Activated CD4-positive, alpha-beta T cell treated with anti-CD3 and anti-CD28 coated beads for 24 hours (primary cell): Measurements from ENCODE around the gene GLCCI1.

Experiments used
- DNase-seq, 2 donors: peaks; one replicate each; pipeline ENCODE4 v3.0.0-alpha.2; 2020; ENCODE audit warnings: low read depth in 2 of 2

The GLCCI1 gene

GRCh38 chr7:7962851-7963250, 5.7 kb upstream of the GLCCI1 start:
- DNase-seq, result no peak

- DNase-seq, result no peak
Measured at GRCh38 chr7:7964250-7964649, 4.3 kb upstream of the GLCCI1 start.

- no peak for DNase-seq
Measured at GRCh38 chr7:7964691-7965090, 3.9 kb upstream of the GLCCI1 start.

DNA sequence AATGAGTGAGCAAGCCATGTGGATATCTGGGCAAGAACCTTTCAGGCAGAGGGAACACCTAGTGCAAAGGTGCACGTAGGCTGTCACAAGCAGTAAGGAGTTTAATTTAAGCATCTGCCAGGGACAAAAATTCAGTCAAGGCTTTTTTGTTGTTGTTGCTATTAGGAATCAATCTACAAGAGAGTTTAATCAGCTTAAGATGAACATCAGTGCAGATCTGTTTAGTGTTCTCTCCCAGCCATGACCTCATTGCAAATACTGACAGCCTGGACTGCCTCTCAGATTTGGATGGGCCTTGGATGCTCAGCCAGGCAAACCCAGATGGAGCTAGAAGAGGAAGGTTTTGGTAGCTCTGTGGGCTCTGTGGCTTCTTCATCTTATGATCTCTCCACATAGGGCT, 3.3 kb upstream of the GLCCI1 start:
- no peak for DNase-seq

GRCh38 chr7:7966141-7966734, 2.4 kb upstream of the GLCCI1 start:
- DNase-seq, result no peak

DNA sequence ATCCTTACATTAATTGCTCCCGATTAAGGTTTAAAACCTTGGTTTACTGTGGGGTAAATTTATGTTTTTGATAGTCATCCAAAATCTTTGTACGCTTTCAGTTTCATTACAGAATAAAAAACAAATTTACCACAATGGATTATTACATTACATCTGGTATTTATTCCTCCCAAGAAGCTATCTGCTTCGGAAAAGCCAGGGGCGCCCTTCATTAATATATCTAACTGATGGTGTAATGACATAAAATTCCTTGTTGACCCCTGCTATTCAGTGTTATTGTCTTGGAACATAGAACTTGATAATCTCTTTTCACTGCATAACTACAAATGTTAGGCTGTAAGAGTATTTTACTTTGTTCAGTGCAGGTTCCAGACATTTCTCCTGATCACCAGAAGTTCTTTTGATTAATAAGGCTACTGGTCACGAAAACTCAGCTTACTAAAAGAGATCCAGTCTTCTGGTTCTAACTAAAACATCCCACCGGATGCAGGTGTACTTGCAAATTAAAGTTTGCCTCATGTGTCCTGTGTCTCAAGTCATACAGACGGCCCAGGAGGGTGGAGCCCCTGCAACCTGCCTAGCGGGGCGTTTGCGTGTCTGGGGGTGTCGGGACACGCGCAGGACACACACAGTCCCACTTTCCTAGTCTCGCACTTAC, 581 bp upstream of the GLCCI1 start:
- DNase-seq, result no peak

DNA sequence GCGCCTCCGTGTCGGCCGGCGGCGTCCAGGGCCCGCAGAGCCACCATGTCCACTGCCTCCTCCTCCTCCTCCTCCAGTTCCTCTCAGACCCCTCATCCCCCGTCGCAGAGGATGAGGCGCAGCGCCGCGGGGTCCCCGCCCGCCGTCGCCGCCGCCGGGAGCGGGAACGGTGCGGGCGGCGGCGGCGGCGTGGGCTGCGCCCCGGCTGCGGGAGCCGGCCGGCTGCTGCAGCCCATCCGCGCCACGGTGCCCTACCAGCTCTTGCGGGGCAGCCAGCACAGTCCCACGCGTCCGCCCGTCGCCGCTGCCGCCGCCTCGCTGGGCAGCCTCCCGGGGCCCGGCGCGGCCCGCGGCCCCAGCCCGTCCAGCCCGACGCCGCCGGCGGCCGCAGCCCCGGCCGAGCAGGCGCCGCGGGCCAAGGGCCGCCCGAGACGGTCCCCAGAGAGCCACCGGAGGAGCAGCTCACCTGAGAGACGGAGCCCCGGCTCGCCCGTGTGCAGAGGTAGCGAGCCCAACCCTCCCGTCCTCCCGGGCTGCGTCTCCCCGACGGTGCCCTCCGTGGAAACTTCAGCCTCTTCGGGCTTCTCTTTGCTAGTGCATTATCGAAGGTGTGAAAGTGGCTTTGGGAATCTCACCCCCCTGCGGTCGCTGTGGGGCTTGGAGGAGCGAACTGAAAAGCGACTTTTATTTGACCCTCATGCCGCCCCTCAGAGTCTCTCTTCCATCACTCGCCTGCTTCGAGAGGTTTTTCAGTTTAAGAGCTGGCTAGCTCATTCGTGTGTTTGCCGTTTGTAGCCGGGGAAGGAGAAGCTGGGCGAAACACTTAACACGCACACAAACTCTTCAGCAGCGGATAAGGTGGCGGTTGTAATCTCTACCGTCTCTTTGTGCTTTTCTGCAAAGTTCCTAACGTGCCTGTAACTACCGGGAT, 975 bp downstream of the GLCCI1 start:
- DNase-seq, result peak in 1 of 2 donors; percentile 22

- no peak for DNase-seq
Measured at GRCh38 chr7:7970237-7970530, 1.6 kb downstream of the GLCCI1 start.

DNA sequence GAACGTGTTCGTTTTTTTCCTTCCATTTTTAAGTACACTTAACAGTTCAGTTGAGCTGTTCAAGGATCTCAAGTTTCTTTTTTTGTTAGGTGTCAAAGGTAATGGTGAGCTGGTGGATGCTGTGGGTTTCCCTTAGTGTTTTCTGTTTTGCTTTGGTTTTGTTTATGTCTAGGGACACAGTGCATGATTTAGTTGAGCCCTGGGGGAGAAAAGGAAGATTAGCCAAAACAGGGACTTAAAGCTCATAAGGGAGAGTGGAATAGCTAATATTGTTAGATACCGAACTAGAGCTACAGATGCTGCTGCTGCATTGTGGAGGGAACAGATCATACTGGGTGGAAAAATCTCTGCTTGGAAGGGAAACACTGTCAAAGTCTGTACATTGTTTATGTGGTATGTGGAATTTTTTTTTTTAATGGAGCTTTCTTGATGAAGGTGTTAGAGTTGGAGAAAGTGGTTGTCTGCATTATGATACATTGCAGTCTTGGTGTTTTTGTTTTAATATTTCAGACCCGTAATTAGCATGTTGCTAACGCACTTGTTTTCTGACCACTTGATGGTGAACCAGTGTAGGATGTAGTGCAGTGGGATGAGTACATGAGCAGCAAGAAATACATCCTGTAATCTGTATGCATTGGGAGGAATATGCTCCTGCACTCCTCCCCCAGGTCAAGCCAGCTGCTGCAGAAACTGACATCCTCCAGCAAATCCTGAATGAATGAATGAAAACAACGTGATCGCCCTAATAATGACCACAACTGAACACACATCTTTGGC, 2.1 kb downstream of the GLCCI1 start:
- DNase-seq, result no peak

GRCh38 chr7:7971308-7972040, 2.9 kb downstream of the GLCCI1 start:
- DNase-seq, result no peak

- DNase-seq, result no peak
Measured at GRCh38 chr7:7972128-7972527, 3.5 kb downstream of the GLCCI1 start.

DNA sequence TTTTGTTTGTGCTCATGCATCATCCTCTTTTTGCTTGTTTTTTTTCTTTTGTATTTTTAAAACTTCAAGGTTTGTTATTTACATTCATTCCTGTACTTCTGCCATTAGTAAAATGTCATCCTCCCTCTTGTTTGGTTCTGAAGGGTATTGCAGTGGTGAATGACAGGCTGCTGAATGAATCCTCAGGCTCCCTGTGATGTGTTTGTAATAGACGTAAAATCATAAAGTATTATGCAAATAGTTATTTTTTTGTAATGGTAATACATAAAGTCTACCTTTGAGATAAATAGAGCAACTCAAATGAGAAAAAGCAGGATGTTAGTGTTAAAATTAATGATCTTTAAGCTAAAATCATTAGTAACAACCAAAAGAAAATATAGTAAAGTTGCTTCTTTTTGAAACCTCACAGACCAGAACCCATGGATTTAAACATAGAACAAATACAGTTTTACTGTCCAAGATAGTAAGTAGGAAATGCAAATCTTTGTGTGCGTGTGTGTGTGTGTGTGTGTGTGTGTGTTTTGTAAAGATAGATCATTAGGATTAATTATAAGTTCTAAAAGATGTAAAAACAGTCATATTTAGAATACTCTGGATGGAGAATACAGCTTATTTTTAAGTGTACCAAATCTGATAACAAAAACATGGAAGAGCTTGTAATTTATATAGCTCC, 4.5 kb downstream of the GLCCI1 start:
- DNase-seq, result no peak

GRCh38 chr7:7976677-7977076, 8.1 kb downstream of the GLCCI1 start:
- no peak for DNase-seq

GRCh38 chr7:7977774-7978173, 9.2 kb downstream of the GLCCI1 start:
- no peak for DNase-seq

GRCh38 chr7:7978860-7979259, 10.3 kb downstream of the GLCCI1 start:
- no peak for DNase-seq

GRCh38 chr7:7979558-7979957, 11.0 kb downstream of the GLCCI1 start:
- DNase-seq, result no peak

DNA sequence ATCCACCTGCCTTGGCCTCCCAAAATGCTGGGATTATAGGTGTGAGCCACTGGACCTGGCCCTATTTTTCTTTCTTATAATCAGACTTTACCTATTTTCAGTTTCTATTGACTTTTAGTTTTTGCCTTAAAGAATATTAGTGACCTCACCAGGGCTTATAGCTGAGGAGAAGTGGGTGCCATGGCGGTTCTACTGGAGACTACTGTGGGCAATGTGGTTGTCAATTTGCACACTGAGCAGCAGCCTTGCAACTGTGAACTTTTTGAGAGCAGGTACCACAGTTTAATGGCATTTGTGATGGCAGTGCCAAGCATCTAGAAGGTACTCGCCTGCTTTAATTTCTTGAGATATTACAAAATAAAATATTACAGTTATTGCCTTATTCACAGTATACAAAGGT, 11.5 kb downstream of the GLCCI1 start:
- no peak for DNase-seq

DNA sequence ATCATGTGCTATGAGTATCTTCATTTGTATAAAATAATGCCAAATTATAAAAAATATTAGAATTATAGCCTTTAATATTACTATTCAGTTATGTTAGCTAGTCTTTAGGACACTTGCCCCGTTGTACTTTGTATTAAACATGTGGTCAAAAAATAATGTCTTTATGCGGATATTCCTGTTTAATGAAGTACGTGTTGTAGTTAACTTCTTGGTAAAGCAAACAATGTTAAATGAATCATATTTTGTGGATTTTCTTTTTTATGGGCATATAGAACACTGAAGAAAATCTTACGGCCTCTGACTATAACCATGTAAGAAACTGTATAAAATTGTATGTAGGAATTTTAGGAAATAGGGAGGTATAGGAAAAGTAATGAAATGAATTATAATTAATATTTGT, 14.3 kb downstream of the GLCCI1 start:
- DNase-seq, result no peak

GRCh38 chr7:7984424-7984823, 15.8 kb downstream of the GLCCI1 start:
- no peak for DNase-seq

GRCh38 chr7:7988706-7989105, 20.1 kb downstream of the GLCCI1 start:
- DNase-seq, result no peak

DNA sequence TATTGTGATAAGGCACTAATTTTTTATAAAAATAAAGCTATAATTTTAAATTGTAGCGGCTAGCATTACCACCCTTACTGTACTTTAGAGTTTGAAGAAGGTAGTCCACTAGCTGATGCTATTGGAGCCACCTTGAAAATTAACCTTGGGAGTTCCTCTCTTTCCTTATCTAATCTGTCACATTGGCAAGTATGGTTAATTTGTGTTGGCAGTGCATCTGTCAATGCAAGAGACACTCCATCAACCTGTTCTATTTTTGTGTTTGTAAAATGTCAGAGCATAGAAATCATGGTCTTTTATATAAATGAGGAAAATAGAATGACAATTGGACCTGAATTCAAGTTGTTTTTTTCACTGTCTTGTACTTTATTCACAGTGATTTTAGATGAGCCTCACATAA, 20.5 kb downstream of the GLCCI1 start:
- DNase-seq, result no peak
